Endothelial cell of hepatic sinusoid (primary cell): ENCODE data around the gene MTF2.

Experiments
- in situ Hi-C: cut with HindIII; loops from 2 replicates; pipeline ENCODE4 v1.10.0; 2017; ENCODE audit warnings: low sequenced_read_pairs

Gene MTF2

GRCh38 chr1:93082313-93082712, 3.2 kb downstream of the MTF2 start:
- in situ Hi-C loops: no loop called here

DNA sequence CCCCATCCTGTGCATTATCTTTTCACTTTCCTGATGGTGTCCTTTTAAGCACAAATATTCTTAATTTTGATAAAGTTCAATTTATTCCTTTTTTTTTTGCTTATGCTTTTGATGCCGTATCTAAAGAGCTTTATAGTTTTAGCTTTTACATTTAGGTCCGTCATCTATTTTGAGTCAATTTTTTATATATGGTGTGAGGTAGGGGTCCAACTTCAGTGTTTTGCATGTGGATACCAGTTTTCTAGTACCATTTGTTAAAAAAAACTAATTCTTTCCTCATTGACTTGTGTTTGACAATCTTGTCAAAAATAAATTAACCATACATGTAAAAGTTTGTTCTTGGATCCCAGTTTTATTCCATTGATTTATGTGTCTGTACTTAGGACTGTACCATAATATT, 4.9 kb downstream of the MTF2 start:
- in situ Hi-C loops: no loop called here

GRCh38 chr1:93087532-93087931, 8.4 kb downstream of the MTF2 start:
- in situ Hi-C loops: no loop called here

DNA sequence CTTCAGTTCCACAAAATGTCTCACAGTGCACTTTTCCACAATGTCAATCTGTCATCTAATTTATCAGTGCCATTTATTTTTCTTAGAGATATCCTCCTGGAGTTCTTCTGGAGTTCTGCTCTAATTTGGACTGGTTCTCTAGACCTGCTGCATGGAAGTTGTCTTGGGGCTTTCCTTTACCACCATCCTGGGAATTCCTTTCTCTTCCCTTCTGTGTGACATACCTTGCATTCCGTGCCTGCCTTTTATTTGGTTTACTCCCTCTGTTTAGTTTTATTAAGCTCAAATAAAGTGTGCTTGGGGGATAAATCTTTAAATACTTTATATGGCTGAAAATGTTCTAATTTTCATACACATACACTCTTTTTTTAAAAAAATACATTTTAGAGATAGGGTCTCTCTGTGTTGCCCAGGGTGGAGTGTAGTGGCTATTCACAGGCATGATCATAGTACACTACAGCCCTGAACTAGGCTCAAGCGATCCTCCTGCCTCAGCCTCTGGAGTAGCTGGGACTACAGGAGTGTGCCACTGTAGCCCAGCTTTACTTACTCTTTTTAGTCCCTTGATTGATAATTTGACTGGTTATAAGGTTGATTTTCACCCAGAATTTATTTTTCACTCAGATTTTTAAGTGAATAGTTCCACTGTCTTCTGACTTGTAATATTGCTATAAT, 14.4 kb downstream of the MTF2 start:
- in situ Hi-C loops: no loop called here

GRCh38 chr1:93095804-93096585, 16.9 kb downstream of the MTF2 start:
- in situ Hi-C loops: no loop called here

DNA sequence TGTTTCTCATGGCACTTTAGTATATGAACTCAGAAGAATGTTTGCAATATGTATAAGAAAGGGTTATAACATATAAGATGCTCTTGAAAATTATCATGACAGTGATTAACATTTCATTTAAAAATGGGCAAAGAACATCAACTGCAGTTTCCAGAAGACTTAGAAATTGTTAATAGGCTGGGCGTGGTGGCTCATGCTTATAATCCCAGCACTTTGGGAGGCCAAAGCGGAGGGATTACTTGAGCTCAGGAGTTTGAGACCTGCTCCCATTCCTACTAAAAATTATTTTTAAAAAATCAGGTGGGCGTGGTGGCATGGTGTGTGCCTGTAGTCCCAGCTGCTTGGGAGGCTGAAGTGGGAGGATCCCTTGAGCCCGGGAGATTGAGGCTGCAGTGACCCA, 23.1 kb downstream of the MTF2 start:
- in situ Hi-C loops: no loop called here

GRCh38 chr1:93106226-93106625, 27.1 kb downstream of the MTF2 start:
- in situ Hi-C loops: no loop called here

GRCh38 chr1:93107395-93107794, 28.3 kb downstream of the MTF2 start:
- in situ Hi-C loops: no loop called here

- in situ Hi-C loops: no loop called here
These were observed 29.3 kb downstream of the MTF2 start for GRCh38 chr1:93108335-93108734.

- in situ Hi-C loops: no loop called here
These were observed 30.5 kb downstream of the MTF2 start for GRCh38 chr1:93109578-93109977.

GRCh38 chr1:93111065-93111464, 32.0 kb downstream of the MTF2 start:
- in situ Hi-C loops: no loop called here

DNA sequence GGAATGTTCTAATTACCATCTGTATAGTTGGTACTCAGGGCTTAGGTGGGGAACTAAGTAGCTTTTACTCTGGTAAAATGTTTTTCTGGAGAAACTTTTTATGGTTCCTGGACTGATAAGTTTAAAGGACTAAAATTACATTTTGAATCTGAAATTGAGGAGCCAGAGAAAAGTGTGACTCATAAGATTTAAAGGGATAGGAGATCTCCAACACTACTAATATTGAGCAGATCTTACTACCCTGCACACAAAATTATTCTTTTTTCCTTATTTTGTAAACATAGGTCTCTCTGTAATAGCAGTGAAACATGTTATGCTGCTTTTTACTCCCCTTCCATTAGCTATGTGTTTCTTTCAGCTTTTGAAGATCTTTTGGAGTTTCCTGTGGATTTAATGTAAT, 32.5 kb downstream of the MTF2 start:
- in situ Hi-C loops: no loop called here

DNA sequence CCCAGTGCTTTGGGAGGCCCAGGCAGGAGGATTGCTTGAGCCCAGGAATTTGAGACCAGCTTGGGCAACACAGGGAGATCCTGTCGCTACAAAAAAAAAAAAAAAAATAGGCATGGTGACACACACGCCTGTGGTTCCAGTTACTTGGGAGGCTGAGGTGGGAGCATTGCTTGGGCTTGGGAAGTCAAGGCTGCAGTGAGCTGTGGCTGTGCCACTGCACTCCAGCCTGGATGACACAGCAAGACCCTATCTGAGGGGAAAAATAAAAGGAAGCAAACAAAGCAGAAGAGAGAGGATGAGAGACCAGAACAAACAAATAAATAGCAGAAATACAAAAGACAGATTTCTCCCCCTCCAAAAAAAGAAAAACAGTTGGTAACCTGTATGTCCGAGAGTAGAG, 34.0 kb downstream of the MTF2 start:
- in situ Hi-C loops: no loop called here

- in situ Hi-C loops: no loop called here
These were observed 35.3 kb downstream of the MTF2 start for GRCh38 chr1:93114391-93114790.

DNA sequence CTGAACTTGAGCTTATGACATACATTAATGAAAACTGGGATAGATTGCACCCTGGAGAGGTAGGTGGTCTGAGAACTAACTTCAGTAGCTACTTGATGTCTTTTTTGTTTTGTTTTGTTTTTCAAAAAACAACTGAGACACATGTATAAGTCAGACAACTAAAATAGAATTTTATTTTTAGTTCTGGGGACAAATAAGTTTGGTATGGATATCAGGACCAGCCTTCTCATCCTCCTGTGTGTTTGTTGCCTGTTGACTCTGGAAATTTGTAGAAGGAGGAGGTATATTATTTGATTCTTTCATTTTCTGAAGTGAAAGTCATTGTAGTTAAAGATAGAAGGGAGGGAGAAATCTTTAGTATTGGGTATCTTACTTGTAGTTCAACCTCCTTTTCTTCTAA, 41.5 kb downstream of the MTF2 start:
- in situ Hi-C loops: no loop called here

DNA sequence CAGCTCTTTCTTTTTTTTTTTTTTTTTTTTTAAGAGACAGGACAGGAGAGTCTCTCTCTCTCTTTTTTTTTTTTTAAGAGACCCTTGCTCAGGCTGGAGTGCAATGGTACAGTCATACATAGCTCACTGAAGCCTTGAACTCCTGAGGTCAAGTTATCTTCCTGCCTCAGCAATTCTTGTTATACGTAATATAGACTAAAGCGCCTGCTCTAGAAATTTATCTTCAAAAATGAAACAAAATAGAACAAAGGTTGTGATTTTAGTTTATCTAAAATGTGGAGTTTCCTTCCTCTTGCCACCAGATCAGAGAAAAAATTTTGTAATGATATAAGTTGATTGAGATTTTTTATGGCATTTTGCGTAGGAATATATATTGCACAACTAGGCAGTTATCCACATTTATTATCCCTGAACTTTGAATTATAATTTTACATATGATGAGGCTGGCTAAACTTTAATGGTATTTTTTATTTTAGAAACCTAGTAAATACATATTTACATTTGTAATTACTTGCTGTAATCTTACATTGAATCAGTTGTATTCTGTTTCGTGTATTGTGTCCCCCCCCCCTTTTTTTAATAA, 44.2 kb downstream of the MTF2 start:
- in situ Hi-C loops: no loop called here

DNA sequence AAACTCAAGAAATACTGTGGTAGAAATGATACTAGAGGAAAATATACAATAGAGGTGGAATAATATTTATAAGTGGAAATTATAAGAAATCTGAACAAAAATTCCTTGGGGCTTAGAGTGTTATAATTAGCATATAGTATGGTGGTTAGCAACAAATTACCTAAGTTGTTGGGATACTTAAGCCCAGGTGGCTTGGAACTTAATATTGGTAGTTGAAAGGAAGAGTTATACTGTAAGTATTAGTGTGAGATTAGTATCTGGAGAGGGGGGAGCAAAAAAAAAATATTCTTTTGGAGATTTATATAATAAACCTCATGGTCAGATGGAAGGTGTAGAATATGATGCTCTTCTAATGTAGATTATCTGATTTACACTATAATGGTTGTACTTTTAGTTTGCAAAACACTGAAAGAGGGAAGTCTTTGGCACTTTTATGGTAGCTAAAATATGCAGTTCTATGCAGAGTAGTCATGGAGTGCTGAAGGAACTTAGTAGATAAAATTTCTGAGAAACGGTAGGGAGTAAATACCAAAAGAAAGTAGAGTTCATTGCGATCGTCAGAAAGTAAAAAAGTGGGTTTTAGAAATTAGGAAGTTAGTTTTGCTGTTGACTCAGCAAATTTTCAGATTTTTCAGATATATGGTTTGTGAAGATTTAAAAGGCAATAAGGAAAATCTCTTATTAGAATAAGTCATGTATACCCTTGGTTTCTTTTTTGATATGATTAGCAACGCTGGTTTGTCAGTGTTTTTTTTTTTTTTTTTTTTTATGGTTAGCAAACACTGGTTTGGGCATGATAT, 45.7 kb downstream of the MTF2 start:
- in situ Hi-C loops: no loop called here

DNA sequence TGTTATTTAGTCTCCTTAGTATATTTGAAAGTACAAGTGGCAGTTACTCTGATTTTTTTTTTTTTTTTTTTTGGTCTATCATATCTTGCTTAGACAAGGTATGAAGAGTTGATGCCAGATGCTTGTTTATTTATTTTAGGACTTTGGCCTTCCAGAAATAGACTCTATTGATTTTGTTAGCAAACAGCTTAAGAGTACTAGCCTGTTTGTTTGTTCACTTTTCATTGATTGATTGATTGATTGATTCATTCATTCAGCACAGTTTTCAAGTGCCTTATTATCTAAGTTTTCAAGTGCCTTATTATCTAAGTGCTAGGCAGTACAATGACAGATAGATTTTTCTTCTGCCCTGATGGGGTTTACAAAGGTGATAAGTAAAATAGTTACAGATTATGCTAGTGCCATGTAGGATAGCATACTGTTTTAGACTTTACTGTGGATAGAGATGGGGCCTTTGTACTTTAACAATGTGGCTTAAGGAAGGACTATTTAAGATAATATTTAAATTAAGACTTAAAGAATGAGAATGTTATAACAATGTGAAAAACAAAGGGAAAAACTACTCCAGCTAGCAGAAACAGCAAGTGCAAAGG, 50.5 kb downstream of the MTF2 start:
- in situ Hi-C loops: no loop called here

DNA sequence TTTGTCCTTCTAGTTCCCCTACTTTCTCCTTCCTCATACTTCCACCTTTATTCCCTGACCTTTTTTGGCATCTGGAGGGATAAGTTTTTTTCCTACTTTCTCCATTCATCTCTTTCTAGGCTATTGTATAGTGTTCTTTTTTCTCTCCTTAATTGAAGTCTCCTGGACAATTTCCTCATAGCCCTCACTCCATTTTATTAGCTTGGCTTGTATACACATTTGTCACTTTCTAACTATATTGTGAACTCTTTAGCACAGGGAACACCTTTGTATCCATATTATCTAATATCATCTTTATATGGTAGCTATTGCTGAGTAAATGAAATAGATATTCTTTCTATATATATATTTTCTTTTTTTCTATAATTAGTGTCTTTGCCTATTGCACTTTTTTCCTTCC, 53.6 kb downstream of the MTF2 start:
- in situ Hi-C loops: no loop called here

- in situ Hi-C loops: no loop called here
These were observed 57.4 kb downstream of the MTF2 start for GRCh38 chr1:93136445-93136844.
